HepG2 (cell line): ENCODE results near the gene DNAAF9. TPM values are rescaled to one million over a fixed set of nuclear protein-coding genes. Genes with fewer than 3 reads are reported as not detected.
"Not testable (repeated sequence)": the region's sequence is repeated elsewhere in the genome, so short reads cannot be mapped to it uniquely, and the experiment has no call there.

ENCODE experiments used
- ATAC-seq: fragments of 200-7000 bp; cut with Tn5 transposase; 3 replicates; pipeline ENCODE4 v1.9.1; 2020; ENCODE audit warnings: mild to moderate bottlenecking, moderate library complexity
- BruUV-seq: library from RNA; stranded (reverse); fragments of 400-500 nt; replicated peaks from 2 replicates; lab custom pipeline; 2021; lab: Mats Ljungman, UMichigan
- CTCF ChIA-PET: fragments of 300-600 bp; formaldehyde crosslinking; extraction: SDS; loops from one replicate; lab custom pipeline; 2021; ENCODE audit warnings: low total read pairs, inconsistent platforms, low intra/inter-chr PET ratio; lab: Yijun Ruan, JAX
- POLR2A ChIA-PET: fragments of 350-600 bp; sonication (Branson Sonifier 250); formaldehyde crosslinking; loops from one replicate; lab custom pipeline; 2020; ENCODE audit warnings: antibody characterized with exemption, inconsistent platforms; lab: Yijun Ruan, JAX
- DNase-seq: peaks from one replicate; pipeline ENCODE4 v3.0.0-alpha.2; 2015; ENCODE audit warnings: low spot score
- FAIRE-seq: peaks from 3 replicates; lab custom pipeline; 2011; peaks lifted over from hg19 to GRCh38; lab: Jason Lieb, UNC
- H2AFZ ChIP-seq: one replicate; pipeline ENCODE4 v1.6.1; 2011; ENCODE audit warnings: low read length, inconsistent platforms
- H3K27ac ChIP-seq: fragments of 300-600 bp; 3 replicates; pipeline ENCODE4 v1.8.0; 2011; ENCODE audit warnings: mixed run types, mild to moderate bottlenecking, mixed read lengths, low read length, inconsistent platforms; ENCODE audit not compliant: insufficient read depth; ENCODE audit errors: extremely low read length
- H3K27me3 ChIP-seq, 2 experiments: fragments of 200-600 bp in 1 of 2; 2 replicates in 1 of 2; 3 replicates in 1 of 2; pipeline versions ENCODE4 v1.6.0 to v1.8.0; 2011; ENCODE audit warnings: low read length in 2 of 2, mild to moderate bottlenecking in 2 of 2, moderate library complexity in 2 of 2, inconsistent platforms in 1 of 2; ENCODE audit not compliant: insufficient read depth in 2 of 2, control insufficient read depth in 1 of 2
- H3K36me3 ChIP-seq, 2 experiments: fragments of 200-600 bp in 1 of 2; replicated peaks in 1 of 2; 2 replicates in 1 of 2; 3 replicates in 1 of 2; pipeline versions ENCODE4 v1.5.1 to v1.8.0; 2011; ENCODE audit warnings: low read length in 2 of 2, inconsistent platforms in 1 of 2; ENCODE audit not compliant: insufficient read depth in 2 of 2, control insufficient read depth in 1 of 2
- H3K4me1 ChIP-seq: 2 replicates; pipeline ENCODE4 v1.5.1; 2012; ENCODE audit warnings: low read length, inconsistent platforms; ENCODE audit not compliant: insufficient read depth
- H3K4me2 ChIP-seq: 2 replicates; pipeline ENCODE4 v1.6.0; 2011; ENCODE audit warnings: low read depth, low read length, inconsistent platforms
- H3K4me3 ChIP-seq, 3 experiments: fragments of 200-600 bp in 1 of 3; sonication (generic), shearing (Covaris generic) in 1 of 3; replicated peaks in 1 of 3; 2 replicates each; pipeline ENCODE4 v1.5.1; 2011 to 2016; ENCODE audit warnings: low read length in 3 of 3, inconsistent platforms in 2 of 3, low read depth in 2 of 3, mild to moderate bottlenecking in 2 of 3, control low read depth in 1 of 3, mixed read lengths in 1 of 3; ENCODE audit not compliant: insufficient read depth in 1 of 3
- H3K79me2 ChIP-seq: one replicate; pipeline ENCODE4 v1.6.1; 2011; ENCODE audit warnings: low read length, inconsistent platforms; ENCODE audit not compliant: insufficient read depth
- H3K9ac ChIP-seq: 2 replicates; pipeline ENCODE4 v1.6.0; 2011; ENCODE audit warnings: mild to moderate bottlenecking, low read depth, low read length, inconsistent platforms; ENCODE audit not compliant: insufficient read depth
- H3K9me3 ChIP-seq: 2 replicates; pipeline ENCODE4 v1.5.1; 2012; ENCODE audit warnings: mild to moderate bottlenecking, low read length
- H4K20me1 ChIP-seq: 2 replicates; pipeline ENCODE4 v1.6.0; 2011; ENCODE audit warnings: inconsistent platforms, mild to moderate bottlenecking, low read length, moderate library complexity; ENCODE audit not compliant: insufficient read depth
- MAFF ChIP-seq: IDR thresholded peaks from 2 replicates; pipeline ENCODE4 v1.6.1; 2011; ENCODE audit warnings: low read depth, low read length, improper control_type of control experiment
- MAFK ChIP-seq, 2 experiments: IDR thresholded peaks in 1 of 2; conservative IDR thresholded peaks in 1 of 2; 2 replicates each; pipeline ENCODE4 v1.6.1; 2011; ENCODE audit warnings: improper control_type of control experiment in 2 of 2, low read length in 2 of 2
- WIZ ChIP-seq: sonication (generic); formaldehyde crosslinking; IDR thresholded peaks from 2 replicates; pipeline ENCODE4 v1.5.1; 2020; ENCODE audit warnings: mild to moderate bottlenecking, missing genetic modification reagents
- ZNF121 ChIP-seq: sonication (generic); formaldehyde crosslinking; IDR thresholded peaks from 2 replicates; pipeline ENCODE4 v1.5.0; 2020; ENCODE audit warnings: mild to moderate bottlenecking, missing genetic modification reagents
- WGBS: methylation state at CpG from one replicate; pipeline ENCODE4 v1.1.6; 2017; ENCODE audit warnings: low lambda C conversion rate; 5-methylcytosine and 5-hydroxymethylcytosine counted together
- in situ Hi-C: cut with HindIII; loops from 2 replicates; pipeline ENCODE4 v1.10.0; 2017; ENCODE audit warnings: low pct_unique_long_range_greater_than_20kb; ENCODE audit not compliant: extremely low pct_ligation_motif_present
- intact Hi-C: fragments of 100-400 bp; cut with micrococcal nuclease; formaldehyde crosslinking; loops from one replicate; pipeline ENCODE4 v1.10.0; 2022; ENCODE audit not compliant: unreplicated experiment
- polyA plus RNA-seq, 8 experiments: library from polyadenylated mRNA; depleted of rRNA in 3 of 8; stranded (reverse) in 7 of 8; unstranded in 1 of 8; fragments of >200 nt; fragmentation: Illumina TruSeq in 4 of 8; extraction: Trizol in 4 of 8; gene quantifications; 2 replicates each; pipeline versions ENCODE4 v1.2.1 to v1.2.3, GENCODE V29; 2011 to 2016; ENCODE audit warnings: low read depth in 4 of 8, missing spikeins in 1 of 8, mixed read lengths in 1 of 8; ENCODE audit not compliant: insufficient read depth in 1 of 8
- total RNA-seq, 5 experiments: library from RNA; depleted of rRNA; stranded (reverse); fragments of >200 nt; fragmentation: Illumina TruSeq; extraction: Trizol; gene quantifications; 2 replicates each; pipeline ENCODE4 v1.2.3, GENCODE V29; 2016; ENCODE audit warnings: low read depth in 1 of 5

The DNAAF9 gene
- total and polyA plus RNA-seq, 2 of the 13 experiments (the other 11 are each of a cell fraction or from before 2014, with no cell fraction given), result 10.5 to 14.9 TPM

DNA sequence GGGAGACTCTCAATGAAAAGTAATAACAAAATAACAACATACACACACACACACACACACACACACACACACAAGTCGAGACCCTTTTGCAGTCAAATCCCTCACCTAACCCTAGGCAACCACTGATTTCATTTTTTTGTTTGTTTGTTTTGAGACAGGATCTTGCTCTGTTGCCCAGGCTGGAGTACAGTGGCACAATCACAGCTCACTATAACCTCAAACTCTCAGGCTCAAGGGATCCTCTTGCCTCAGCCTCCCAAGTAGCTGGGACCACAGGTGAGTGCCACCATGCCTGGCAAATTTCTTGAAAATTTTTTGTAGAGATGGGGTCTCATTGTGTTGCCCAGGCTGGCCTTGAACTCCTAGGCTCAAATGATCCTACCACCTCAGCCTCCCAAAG, 10.7 kb upstream of the DNAAF9 start:
- DNase-seq, H2AFZ ChIP-seq, intact Hi-C loops, CTCF ChIA-PET, H4K20me1 ChIP-seq, H3K79me2 ChIP-seq, H3K4me3 ChIP-seq, H3K9ac ChIP-seq, in situ Hi-C loops, H3K4me2 ChIP-seq, BruUV-seq, FAIRE-seq, ATAC-seq, H3K36me3 ChIP-seq, H3K27ac ChIP-seq, H3K27me3 ChIP-seq, H3K9me3 ChIP-seq: not testable (repeated sequence)
- POLR2A ChIA-PET, result interaction anchor here (2.1 kb wide), 1 partner anchor 9 kb away, joined by 5 read pairs; no protein-coding TSS in a partner anchor
- peak; percentile 94 for TF ChIP-seq ZNF121 (CRISPR knock-in tag)
- 0% methylated on average over 1 of the region's 1 CpG for WGBS
- H3K4me1 ChIP-seq, result peaks cover 52% of the 10 kb centered on the region

GRCh38 chr20:3414122-3414521, 6.7 kb upstream of the DNAAF9 start:
- intact Hi-C loops (no loop called here), in situ Hi-C loops (no loop called here)
- H3K9me3 ChIP-seq, result no peaks in the 10 kb centered on the region
- CTCF ChIA-PET, result no interaction called here
- no peaks in the 10 kb centered on the region for H3K36me3 ChIP-seq
- H3K27ac ChIP-seq, result no peak overlapping the region
- H3K9ac ChIP-seq, result no peak overlapping the region
- BruUV-seq, result no TSS peak
- H3K27me3 ChIP-seq, result no peaks in the 10 kb centered on the region
- POLR2A ChIA-PET, result no interaction called here
- TF ChIP-seq MAFK (conservative IDR thresholded peaks at IDR 0.05 in 1 of 2, IDR thresholded peaks at IDR 0.05 in 1 of 2; ENCODE audit: low read length in 2 of 2), result peak; percentile 83 to 86
- peak; percentile 60; the same call in 1 of the 2 replicates for TF ChIP-seq MAFF
- no peak for TF ChIP-seq WIZ (CRISPR knock-in tag)
- no peak overlapping the region for H3K4me3 ChIP-seq
- H4K20me1 ChIP-seq, result no peaks in the 10 kb centered on the region
- no peak for ATAC-seq
- 23% methylated on average over 2 of the region's 2 CpGs for WGBS
- no peak overlapping the region for H2AFZ ChIP-seq
- H3K4me1 ChIP-seq, result peaks cover 55% of the 10 kb centered on the region
- H3K79me2 ChIP-seq, result no peaks in the 10 kb centered on the region
- no peak for DNase-seq
- 0 out of 2 replicates have a peak overlapping the region, but pooled peaks have one; percentile 62 for H3K4me2 ChIP-seq
- FAIRE-seq, result no peak
